CD4-positive, alpha-beta T cell treated with Interleukin-4 for 4 hours (primary cell): ENCODE data around the gene NOL4L.

Experiments
- DNase-seq: peaks from one replicate; pipeline ENCODE4 v3.0.0-alpha.2; 2020

NOL4L gene

DNA sequence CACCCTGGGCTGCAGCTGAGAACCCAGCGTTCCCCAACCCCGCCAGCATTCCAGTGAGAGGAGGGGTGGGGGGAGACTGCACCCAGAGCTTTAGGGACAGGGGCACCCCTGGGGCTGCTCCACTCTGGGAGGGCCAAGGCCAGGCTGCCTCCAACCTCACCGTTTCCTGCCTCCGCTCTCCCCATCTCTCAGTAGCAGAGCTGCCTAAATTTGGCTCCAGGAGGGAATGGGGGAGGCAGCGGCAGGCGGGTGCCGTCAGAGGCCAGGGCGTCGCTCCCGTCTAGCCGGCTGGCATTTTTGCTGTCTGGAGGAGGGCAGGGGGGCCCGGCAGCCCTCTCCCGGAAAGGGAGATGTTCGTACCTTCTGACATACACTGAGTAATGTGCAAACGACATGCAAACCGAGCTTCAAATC lies 46.6 kb downstream of the NOL4L start:
- peak; percentile 43 for DNase-seq

GRCh38 chr20:32537657-32538525 lies 47.2 kb downstream of the NOL4L start:
- DNase-seq = no peak

GRCh38 chr20:32536851-32537656 lies 48.1 kb downstream of the NOL4L start:
- peak; percentile 66 for DNase-seq

GRCh38 chr20:32535953-32536823 lies 48.9 kb downstream of the NOL4L start:
- peak; percentile 92 for DNase-seq

GRCh38 chr20:32535316-32535952 lies 49.7 kb downstream of the NOL4L start:
- peak; percentile 29 for DNase-seq

GRCh38 chr20:32534661-32535240 lies 50.4 kb downstream of the NOL4L start:
- peak; percentile 91 for DNase-seq

DNA sequence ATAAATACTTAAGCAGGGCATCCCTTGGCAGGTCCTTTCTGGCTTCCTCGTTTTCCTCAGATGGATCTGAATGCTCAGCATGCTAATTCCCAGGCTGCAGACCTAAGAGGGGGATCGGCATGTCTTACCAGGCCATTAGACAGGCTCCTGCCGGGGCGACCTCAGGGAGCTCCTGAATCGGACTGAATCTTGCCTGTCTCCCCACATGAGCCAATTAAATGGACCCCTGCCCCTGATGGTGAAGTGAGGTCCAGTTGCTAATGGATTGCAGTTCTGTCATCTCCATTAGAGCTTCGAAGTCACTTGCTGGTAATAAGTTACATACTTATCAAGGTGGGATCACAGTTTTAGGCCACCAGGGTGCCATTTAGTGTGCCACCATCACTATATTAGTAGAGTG lies 51.4 kb downstream of the NOL4L start:
- DNase-seq = no peak

GRCh38 chr20:32532246-32532645 lies 52.9 kb downstream of the NOL4L start:
- DNase-seq = no peak

GRCh38 chr20:32528905-32529670 lies 56.0 kb downstream of the NOL4L start:
- no peak for DNase-seq

- no peak for DNase-seq
These were observed 56.8 kb downstream of the NOL4L start for GRCh38 chr20:32528171-32528891.

GRCh38 chr20:32527447-32528055 lies 57.6 kb downstream of the NOL4L start:
- DNase-seq = no peak

- DNase-seq = no peak
These were observed 58.1 kb downstream of the NOL4L start for GRCh38 chr20:32527052-32527446.

GRCh38 chr20:32526541-32526940 lies 58.6 kb downstream of the NOL4L start:
- DNase-seq = no peak

DNA sequence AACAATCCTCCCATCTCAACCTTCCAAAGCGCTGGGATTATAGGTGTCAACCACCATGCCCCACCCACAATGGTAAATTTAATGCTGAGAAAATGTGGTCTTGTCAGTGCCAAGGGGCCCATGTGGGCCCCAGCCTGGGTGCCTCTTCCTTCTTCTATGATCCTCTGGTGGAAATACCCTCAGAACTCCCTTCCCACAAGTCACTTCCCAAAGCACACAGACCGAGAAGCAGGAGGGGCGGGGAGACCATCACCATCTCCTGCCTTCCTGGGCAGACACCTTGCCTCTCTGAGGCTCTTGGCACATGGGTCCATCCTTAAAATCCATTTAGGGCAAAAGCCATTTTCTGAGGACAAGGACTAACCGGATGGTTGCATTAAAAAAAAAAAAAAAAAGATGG lies 59.0 kb downstream of the NOL4L start:
- DNase-seq = no peak

GRCh38 chr20:32524829-32525501 lies 60.2 kb downstream of the NOL4L start:
- DNase-seq = no peak

GRCh38 chr20:32523613-32524213 lies 61.4 kb downstream of the NOL4L start:
- DNase-seq = no peak

- DNase-seq = no peak
These were observed 62.1 kb downstream of the NOL4L start for GRCh38 chr20:32522776-32523612.

GRCh38 chr20:32522526-32522775 lies 62.7 kb downstream of the NOL4L start:
- no peak for DNase-seq
